OCI-LY7 (cell line): ENCODE data around the gene SPAG9.

Source experiments
- CTCF ChIP-seq: fragments of 200-600 bp; sonication (generic); conservative IDR thresholded peaks from 2 replicates; pipeline ENCODE4 v1.5.1; 2014; ENCODE audit warnings: mild to moderate bottlenecking, antibody characterized with exemption, low read length, moderate library complexity, mixed read lengths
- EZH2phosphoT487 ChIP-seq: fragments of 200-600 bp; sonication (generic); IDR thresholded peaks from 2 replicates; pipeline ENCODE4 v1.6.1; 2018; ENCODE audit warnings: low read depth, borderline replicate concordance, mild to moderate bottlenecking, mixed run types, antibody characterized with exemption, low read length, moderate library complexity, mixed read lengths

DNA sequence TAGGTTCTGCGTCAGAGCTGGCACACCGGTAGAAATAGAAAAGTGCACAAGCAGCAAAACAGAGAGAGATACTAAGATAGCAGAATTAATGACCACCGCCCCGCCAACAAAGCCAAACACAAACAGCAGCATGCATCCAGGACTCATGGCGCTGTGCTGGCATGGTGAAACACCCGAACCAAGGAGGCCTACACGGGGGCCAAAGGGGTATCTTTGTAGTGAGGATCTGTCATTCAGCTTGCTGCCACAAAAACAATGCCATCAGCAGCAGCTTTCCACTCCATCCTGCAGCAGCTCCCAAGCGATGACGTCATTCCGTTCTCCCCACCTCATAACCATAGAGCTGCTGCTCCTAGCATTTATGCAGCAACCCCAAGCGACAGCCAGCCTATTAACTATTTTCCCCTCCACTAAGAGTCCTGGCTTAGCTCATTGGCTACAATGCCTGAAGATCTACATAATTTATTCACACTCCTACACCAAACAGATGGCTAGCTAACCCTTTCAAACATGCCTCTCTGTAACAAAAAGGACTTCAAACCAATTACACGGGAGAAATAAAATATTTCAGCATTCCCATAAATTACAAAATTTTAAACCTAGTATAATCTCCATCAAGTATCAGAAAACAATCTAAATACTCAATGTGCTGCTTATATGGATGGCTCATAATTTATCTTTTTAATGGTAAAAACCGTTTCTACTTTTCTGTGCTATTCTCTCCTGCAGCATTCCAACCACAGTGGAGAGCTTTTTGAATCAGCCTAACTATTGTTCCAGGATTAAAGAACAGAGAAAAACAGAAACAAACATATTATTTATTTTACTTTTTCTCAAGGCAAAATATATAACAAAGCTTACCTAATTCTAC lies 73.9 kb downstream of the SPAG9 start:
- TF ChIP-seq CTCF (no peak), EZH2phosphoT487 (no peak)
